ENCODE measurements around the gene AKAP10.

DNA sequence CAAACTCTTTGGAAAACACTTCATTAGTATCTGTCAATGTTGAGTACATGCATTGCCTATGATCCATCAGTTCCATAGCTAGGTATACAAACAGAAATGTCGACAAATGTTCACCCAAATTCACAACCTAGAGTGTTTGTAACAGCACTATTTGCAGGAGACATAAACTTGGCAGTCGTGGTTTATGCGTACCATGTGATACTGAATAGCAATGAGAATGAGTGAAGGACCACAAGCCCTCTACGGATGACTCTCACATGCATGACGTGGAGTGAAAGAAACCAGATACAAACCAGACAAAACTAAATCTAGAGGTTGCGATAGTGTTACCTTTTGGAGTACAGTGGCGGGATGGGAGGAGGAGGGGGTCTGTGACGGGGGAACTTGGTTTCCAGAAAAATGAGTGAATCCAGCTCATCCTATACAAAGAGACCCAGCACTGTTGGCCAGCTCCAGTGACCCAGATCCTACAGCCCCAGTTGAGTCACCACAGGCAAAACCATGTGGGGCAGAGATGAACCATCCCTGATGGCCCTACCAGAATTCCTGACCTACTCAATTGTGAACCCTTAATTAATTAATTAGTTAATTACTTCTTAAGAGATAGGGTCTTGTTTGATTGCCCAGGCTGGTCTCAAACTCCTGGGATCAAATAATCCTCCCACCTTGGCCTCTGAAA, 94.0 kb downstream of the AKAP10 start:
- TF ChIP-seq EZH2 (IDR thresholded peaks at IDR 0.05; ENCODE audit: low read length, unreplicated experiment): no peak
- TF ChIP-seq, protein P1, sequence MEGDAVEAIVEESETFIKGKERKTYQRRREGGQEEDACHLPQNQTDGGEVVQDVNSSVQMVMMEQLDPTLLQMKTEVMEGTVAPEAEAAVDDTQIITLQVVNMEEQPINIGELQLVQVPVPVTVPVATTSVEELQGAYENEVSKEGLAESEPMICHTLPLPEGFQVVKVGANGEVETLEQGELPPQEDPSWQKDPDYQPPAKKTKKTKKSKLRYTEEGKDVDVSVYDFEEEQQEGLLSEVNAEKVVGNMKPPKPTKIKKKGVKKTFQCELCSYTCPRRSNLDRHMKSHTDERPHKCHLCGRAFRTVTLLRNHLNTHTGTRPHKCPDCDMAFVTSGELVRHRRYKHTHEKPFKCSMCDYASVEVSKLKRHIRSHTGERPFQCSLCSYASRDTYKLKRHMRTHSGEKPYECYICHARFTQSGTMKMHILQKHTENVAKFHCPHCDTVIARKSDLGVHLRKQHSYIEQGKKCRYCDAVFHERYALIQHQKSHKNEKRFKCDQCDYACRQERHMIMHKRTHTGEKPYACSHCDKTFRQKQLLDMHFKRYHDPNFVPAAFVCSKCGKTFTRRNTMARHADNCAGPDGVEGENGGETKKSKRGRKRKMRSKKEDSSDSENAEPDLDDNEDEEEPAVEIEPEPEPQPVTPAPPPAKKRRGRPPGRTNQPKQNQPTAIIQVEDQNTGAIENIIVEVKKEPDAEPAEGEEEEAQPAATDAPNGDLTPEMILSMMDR (conservative IDR thresholded peaks at IDR 0.05; ENCODE audit: low read depth, low read length): no peak
- no peak for TF ChIP-seq EZH2phosphoT487 (IDR thresholded peaks at IDR 0.05; ENCODE audit: borderline replicate concordance, low read length)

Measured in PC-3 (cell line).